GM18499 (cell line): ENCODE results near the gene PRSS33.

ENCODE experiments used
- ATAC-seq: cut with Tn5 transposase; IDR thresholded peaks from one replicate; pipeline ENCODE4 v1.9.1; 2021; ENCODE audit warnings: moderate number of reproducible peaks; ENCODE audit not compliant: insufficient read depth, unreplicated experiment

The PRSS33 gene

GRCh38 chr16:2821487-2822157, 34.3 kb upstream of the PRSS33 start:
- no peak for ATAC-seq

GRCh38 chr16:2820836-2821486, 33.6 kb upstream of the PRSS33 start:
- ATAC-seq = no peak

GRCh38 chr16:2819939-2820835, 32.8 kb upstream of the PRSS33 start:
- no peak for ATAC-seq

- ATAC-seq = no peak
Observed at GRCh38 chr16:2819179-2819938, 32.0 kb upstream of the PRSS33 start.

- no peak for ATAC-seq
Observed at GRCh38 chr16:2818272-2818876, 31.0 kb upstream of the PRSS33 start.

GRCh38 chr16:2817340-2818271, 30.2 kb upstream of the PRSS33 start:
- ATAC-seq = no peak

GRCh38 chr16:2816751-2817339, 29.5 kb upstream of the PRSS33 start, which contains the start of gene PRSS21:
TSS of gene PRSS21 (plus strand) at chr16:2817237. CDS start at chr16:2817269, 32 bp downstream.
- no peak for ATAC-seq

GRCh38 chr16:2815299-2815771, 28.0 kb upstream of the PRSS33 start:
- no peak for ATAC-seq

- ATAC-seq = no peak
Observed at GRCh38 chr16:2814551-2815298, 27.4 kb upstream of the PRSS33 start.

- ATAC-seq = no peak
Observed at GRCh38 chr16:2813771-2814221, 26.4 kb upstream of the PRSS33 start.

GRCh38 chr16:2811703-2812471, 24.5 kb upstream of the PRSS33 start:
- ATAC-seq = no peak

- ATAC-seq = no peak
Observed at GRCh38 chr16:2810651-2811050, 23.3 kb upstream of the PRSS33 start.

GRCh38 chr16:2809149-2809760, 21.9 kb upstream of the PRSS33 start:
- ATAC-seq = no peak

GRCh38 chr16:2808181-2808580, 20.8 kb upstream of the PRSS33 start:
- ATAC-seq = no peak

GRCh38 chr16:2806286-2806685, 18.9 kb upstream of the PRSS33 start:
- ATAC-seq = no peak

- ATAC-seq = no peak
Observed at GRCh38 chr16:2804728-2805127, 17.4 kb upstream of the PRSS33 start.
